ENCODE measurements around the gene ABHD2. TPM values are rescaled to one million over a fixed set of nuclear protein-coding genes. Genes with fewer than 3 reads are reported as not detected.

The ABHD2 gene
- total RNA-seq, 1 experiment from 2014 or later, result 15.6 TPM

- Histone ChIP-seq H4K5ac (ENCODE audit: insufficient read length, low read depth, low read length) (no peak overlapping the region), H2BK12ac (ENCODE audit: insufficient read length, low read depth, low read length) (no peak overlapping the region), H3K4me1 (ENCODE audit: insufficient read depth, low read length) (no peaks in the 10 kb centered on the region; the same call in 1 of the 2 replicates), H2BK120ac (ENCODE audit: low read depth, low read length, poor library complexity, severe bottlenecking) (no peak overlapping the region), H2AFZ (ENCODE audit: low read length) (no peak overlapping the region), H3K79me2 (ENCODE audit: insufficient read depth, low read length) (no peaks in the 10 kb centered on the region), H3K9me3 (ENCODE audit: control insufficient read depth, low read depth, low read length) (no peaks in the 10 kb centered on the region), H3K56ac (ENCODE audit: insufficient read length, low read depth, low read length) (no peak overlapping the region), H3K9ac (ENCODE audit: extremely low read depth, insufficient read length, low read length) (no peak overlapping the region), H3K4ac (ENCODE audit: low read depth, low read length) (no peak overlapping the region), H3K27me3 (ENCODE audit: insufficient read depth, low read length) (no peaks in the 10 kb centered on the region), H4K91ac (ENCODE audit: insufficient read length, low read depth, low read length) (no peak overlapping the region), H3K18ac (ENCODE audit: insufficient read length, low read depth, low read length) (no peak overlapping the region), H3K27ac (ENCODE audit: insufficient read length, low read depth, low read length) (no peak overlapping the region), H3K23me2 (ENCODE audit: insufficient read length, low read depth, low read length, poor library complexity, severe bottlenecking) (peaks cover 4% of the 10 kb centered on the region), H3K4me2 (ENCODE audit: insufficient read depth, insufficient read length, low read length) (no peak overlapping the region), H2AK5ac (ENCODE audit: insufficient read length, low read length) (no peak overlapping the region), H2BK15ac (ENCODE audit: low read depth, low read length) (no peak overlapping the region), H3T11ph (ENCODE audit: low read length) (no peak overlapping the region), H3K23ac (ENCODE audit: insufficient read length, low read depth, low read length) (no peak overlapping the region), H4K8ac (replicated peaks; ENCODE audit: insufficient read length, low read depth, low read length) (no peak overlapping the region), H2BK5ac (ENCODE audit: insufficient read length, low read length) (no peak overlapping the region), H4K20me1 (ENCODE audit: control insufficient read depth, insufficient read depth, insufficient read length) (no peaks in the 10 kb centered on the region), H3K79me1 (ENCODE audit: insufficient read depth, low read depth, low read length, poor library complexity, severe bottlenecking) (no peaks in the 10 kb centered on the region), H2BK20ac (ENCODE audit: low read depth, low read length, poor library complexity, severe bottlenecking) (no peak overlapping the region), H3K14ac (ENCODE audit: insufficient read depth, low read length) (no peak overlapping the region)
- Mint-ChIP-seq H3K9me3 (no peaks in the 10 kb centered on the region), H3K4me3 (no peak overlapping the region), H3K27me3 (ENCODE audit: low read depth) (no peaks in the 10 kb centered on the region), H3K36me3 (ENCODE audit: insufficient read depth in 1 of 3, low read depth in 3 of 3) (peaks cover 7 to 31% (median 12%) of the 10 kb centered on the region in 3 experiments; a peak in 5 of 7 replicates), H3K4me1 (peaks cover 20 to 22% of the 10 kb centered on the region in 2 experiments), H3K27ac (no peak overlapping the region)
- no peak for DNase-seq
- TF ChIP-seq, protein P1, sequence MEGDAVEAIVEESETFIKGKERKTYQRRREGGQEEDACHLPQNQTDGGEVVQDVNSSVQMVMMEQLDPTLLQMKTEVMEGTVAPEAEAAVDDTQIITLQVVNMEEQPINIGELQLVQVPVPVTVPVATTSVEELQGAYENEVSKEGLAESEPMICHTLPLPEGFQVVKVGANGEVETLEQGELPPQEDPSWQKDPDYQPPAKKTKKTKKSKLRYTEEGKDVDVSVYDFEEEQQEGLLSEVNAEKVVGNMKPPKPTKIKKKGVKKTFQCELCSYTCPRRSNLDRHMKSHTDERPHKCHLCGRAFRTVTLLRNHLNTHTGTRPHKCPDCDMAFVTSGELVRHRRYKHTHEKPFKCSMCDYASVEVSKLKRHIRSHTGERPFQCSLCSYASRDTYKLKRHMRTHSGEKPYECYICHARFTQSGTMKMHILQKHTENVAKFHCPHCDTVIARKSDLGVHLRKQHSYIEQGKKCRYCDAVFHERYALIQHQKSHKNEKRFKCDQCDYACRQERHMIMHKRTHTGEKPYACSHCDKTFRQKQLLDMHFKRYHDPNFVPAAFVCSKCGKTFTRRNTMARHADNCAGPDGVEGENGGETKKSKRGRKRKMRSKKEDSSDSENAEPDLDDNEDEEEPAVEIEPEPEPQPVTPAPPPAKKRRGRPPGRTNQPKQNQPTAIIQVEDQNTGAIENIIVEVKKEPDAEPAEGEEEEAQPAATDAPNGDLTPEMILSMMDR (conservative IDR thresholded peaks at IDR 0.05), result no peak
- no CpG with 5 or more reads among the region's 3 CpGs for WGBS (ENCODE audit: extremely low coverage, insufficient read length, low lambda C conversion rate)
These were observed 104.5 kb downstream of the ABHD2 start for GRCh38 chr15:89192766-89193165.
